H1 (cell line): ENCODE results near the gene SHISAL1. TPM values are rescaled to one million over a fixed set of nuclear protein-coding genes. Genes with fewer than 3 reads are reported as not detected.
A peak's percentile ranks its signal among the peaks of the same experiment; 100 is the strongest.

Experiments
- CTCF ChIA-PET: fragments of 300-600 bp; sonication (Branson Sonifier 250); formaldehyde crosslinking; loops from one replicate; lab custom pipeline; 2021; ENCODE audit not compliant: partially characterized antibody; lab: Charles Lee
- POLR2A ChIA-PET: fragments of 300-600 bp; sonication (Branson Sonifier 250); formaldehyde crosslinking; loops from one replicate; lab custom pipeline; 2021; ENCODE audit warnings: inconsistent platforms; ENCODE audit not compliant: partially characterized antibody; lab: Charles Lee
- DNase-seq, 2 experiments: peaks; one replicate each; pipeline versions ENCODE4 v3.0.0 to v3.0.0-alpha.2; 2010 to 2022; ENCODE audit warnings: low spot score in 2 of 2, low read depth in 1 of 2, mixed read lengths in 1 of 2
- FAIRE-seq: peaks from 2 replicates; lab custom pipeline; 2011; peaks lifted over from hg19 to GRCh38; lab: Jason Lieb, UNC
- H2AFZ ChIP-seq: 2 replicates; pipeline ENCODE4 v1.8.1; 2012; ENCODE audit warnings: low read length, inconsistent platforms
- H2AK5ac ChIP-seq: 2 replicates; pipeline ENCODE4 v1.6.1; 2013; ENCODE audit warnings: low read depth, low read length
- H2BK120ac ChIP-seq: replicated peaks from 2 replicates; pipeline ENCODE3; 2013; ENCODE audit warnings: low read depth, low read length, inconsistent platforms
- H2BK12ac ChIP-seq: 2 replicates; pipeline ENCODE4 v1.6.1; 2013; ENCODE audit warnings: low read depth, low read length
- H2BK15ac ChIP-seq: 2 replicates; pipeline ENCODE4 v1.6.1; 2013; ENCODE audit warnings: low read length
- H2BK20ac ChIP-seq: 2 replicates; pipeline ENCODE4 v1.6.1; 2013; ENCODE audit warnings: low read length
- H2BK5ac ChIP-seq: 2 replicates; pipeline ENCODE4 v1.6.1; 2013; ENCODE audit warnings: low read depth, low read length
- H3K14ac ChIP-seq: 2 replicates; pipeline ENCODE4 v1.6.1; 2013; ENCODE audit warnings: inconsistent platforms; ENCODE audit not compliant: insufficient read length
- H3K18ac ChIP-seq: 2 replicates; pipeline ENCODE4 v1.6.1; 2013; ENCODE audit warnings: low read length; ENCODE audit errors: extremely low read depth
- H3K23ac ChIP-seq: 2 replicates; pipeline ENCODE4 v1.6.1; 2013; ENCODE audit warnings: inconsistent platforms; ENCODE audit not compliant: insufficient read length
- H3K23me2 ChIP-seq: 2 replicates; pipeline ENCODE4 v1.6.1; 2013; ENCODE audit warnings: low read depth, low read length
- H3K27ac ChIP-seq: 2 replicates; pipeline ENCODE4 v1.6.1; 2011; ENCODE audit warnings: low read depth, low read length, inconsistent platforms
- H3K27me3 ChIP-seq, 4 experiments: replicated peaks in 1 of 4; 1 replicate in 1 of 4; 2 replicates in 3 of 4; pipeline versions ENCODE4 v1.6.1 to v1.8.1; 2011 to 2013; ENCODE audit warnings: low read length in 3 of 4, mild to moderate bottlenecking in 3 of 4, inconsistent platforms in 2 of 4, mixed read lengths in 2 of 4, moderate library complexity in 1 of 4; ENCODE audit not compliant: control insufficient read depth in 3 of 4, insufficient read depth in 3 of 4; ENCODE audit errors: extremely low read depth in 1 of 4
- H3K36me3 ChIP-seq, 4 experiments: 2 replicates each; pipeline versions ENCODE4 v1.6.1 to v1.8.1; 2011 to 2013; ENCODE audit warnings: mild to moderate bottlenecking in 4 of 4, low read length in 3 of 4, moderate library complexity in 2 of 4, control low read depth in 1 of 4, inconsistent platforms in 1 of 4; ENCODE audit not compliant: insufficient read depth in 4 of 4, control insufficient read depth in 2 of 4
- H3K4ac ChIP-seq: replicated peaks from 2 replicates; pipeline ENCODE3; 2013; ENCODE audit warnings: low read length, low read depth, mixed read lengths, inconsistent platforms; ENCODE audit not compliant: insufficient read length
- H3K4me1 ChIP-seq, 4 experiments: replicated peaks in 1 of 4; 1 replicate in 1 of 4; 2 replicates in 3 of 4; pipeline versions ENCODE4 v1.6.1 to v1.8.1; 2011 to 2013; ENCODE audit warnings: low read length in 3 of 4, inconsistent platforms in 2 of 4, mixed read lengths in 1 of 4; ENCODE audit not compliant: insufficient read depth in 4 of 4, control insufficient read depth in 3 of 4
- H3K4me2 ChIP-seq, 2 experiments: 2 replicates each; pipeline versions ENCODE4 v1.6.1 to v1.8.1; 2011 to 2013; ENCODE audit warnings: low read depth in 2 of 2, low read length in 2 of 2, control low read depth in 1 of 2, inconsistent platforms in 1 of 2, mild to moderate bottlenecking in 1 of 2; ENCODE audit not compliant: insufficient read depth in 1 of 2
- H3K4me3 ChIP-seq, 4 experiments: fragments of 200-600, 300-600 bp in 1 of 4; sonication (generic), shearing (Covaris generic), sonication (Bioruptor Twin) in 1 of 4; 2 replicates each; pipeline versions ENCODE4 v1.5.1 to v1.8.1; 2011 to 2016; ENCODE audit warnings: low read length in 4 of 4, low read depth in 3 of 4, control low read depth in 2 of 4, inconsistent platforms in 2 of 4, mild to moderate bottlenecking in 2 of 4, mixed read lengths in 1 of 4, moderate library complexity in 1 of 4; ENCODE audit not compliant: insufficient read depth in 2 of 4; ENCODE audit errors: extremely low read depth in 1 of 4
- H3K56ac ChIP-seq: replicated peaks from 2 replicates; pipeline ENCODE3; 2013; ENCODE audit warnings: low read depth, mild to moderate bottlenecking, mixed read lengths, low read length, inconsistent platforms; ENCODE audit not compliant: insufficient read length
- H3K79me1 ChIP-seq: 2 replicates; pipeline ENCODE4 v1.6.1; 2013; ENCODE audit warnings: low read depth, low read length, control low read depth
- H3K79me2 ChIP-seq, 2 experiments: 2 replicates each; pipeline versions ENCODE4 v1.6.1 to v1.8.1; 2012 to 2013; ENCODE audit warnings: low read length in 2 of 2, mild to moderate bottlenecking in 2 of 2, inconsistent platforms in 1 of 2; ENCODE audit not compliant: insufficient read depth in 2 of 2, control insufficient read depth in 1 of 2
- H3K9ac ChIP-seq, 4 experiments: replicated peaks in 1 of 4; 1 replicate in 1 of 4; 2 replicates in 3 of 4; pipeline versions ENCODE4 v1.6.1 to v1.8.1; 2011 to 2013; ENCODE audit warnings: low read depth in 3 of 4, low read length in 3 of 4, control low read depth in 2 of 4, mild to moderate bottlenecking in 2 of 4, moderate library complexity in 2 of 4, inconsistent platforms in 1 of 4; ENCODE audit errors: extremely low read depth in 1 of 4
- H3K9me3 ChIP-seq, 2 experiments: 2 replicates each; pipeline versions ENCODE4 v1.6.1 to v1.8.1; 2012 to 2013; ENCODE audit warnings: mild to moderate bottlenecking in 2 of 2, moderate library complexity in 2 of 2, control low read depth in 1 of 2, inconsistent platforms in 1 of 2, low read depth in 1 of 2, low read length in 1 of 2, mixed read lengths in 1 of 2; ENCODE audit not compliant: insufficient read depth in 2 of 2
- H4K20me1 ChIP-seq, 2 experiments: replicated peaks in 1 of 2; 2 replicates each; pipeline versions ENCODE3 to v1.8.1; 2011 to 2013; ENCODE audit warnings: inconsistent platforms in 2 of 2, low read length in 2 of 2, mild to moderate bottlenecking in 1 of 2; ENCODE audit not compliant: insufficient read depth in 2 of 2, control insufficient read depth in 1 of 2
- H4K5ac ChIP-seq: 2 replicates; pipeline ENCODE4 v1.6.1; 2013; ENCODE audit warnings: low read length, low read depth, mixed read lengths, inconsistent platforms; ENCODE audit not compliant: insufficient read length
- H4K8ac ChIP-seq: 2 replicates; pipeline ENCODE4 v1.8.0; 2013; ENCODE audit warnings: mild to moderate bottlenecking, moderate library complexity, low read length, inconsistent platforms; ENCODE audit not compliant: insufficient read depth; ENCODE audit errors: extremely low read depth
- H4K91ac ChIP-seq: replicated peaks from 2 replicates; pipeline ENCODE3; 2013; ENCODE audit warnings: low read length, mixed read lengths, inconsistent platforms; ENCODE audit not compliant: insufficient read length
- BCL11A ChIP-seq, 2 experiments: IDR thresholded peaks; one replicate each; pipeline ENCODE4 v1.6.1; 2011; ENCODE audit warnings: low read depth in 2 of 2, low read length in 2 of 2, mild to moderate bottlenecking in 2 of 2
- EGR1 ChIP-seq: IDR thresholded peaks from 2 replicates; pipeline ENCODE4 v1.6.1; 2011; ENCODE audit warnings: low read depth, low read length, borderline replicate concordance
- HDAC6 ChIP-seq: IDR thresholded peaks from one replicate; pipeline ENCODE4 v1.7.1; 2012; ENCODE audit warnings: low read depth, mild to moderate bottlenecking, inconsistent platforms, low read length, moderate library complexity
- POLR2AphosphoS5 ChIP-seq: IDR thresholded peaks from 2 replicates; pipeline ENCODE4 v1.6.1; 2011; ENCODE audit warnings: low read depth, low read length
- RFX5 ChIP-seq: IDR thresholded peaks from 2 replicates; pipeline ENCODE4 v1.6.1; 2011; ENCODE audit warnings: low read depth, low read length, improper control_type of control experiment, borderline replicate concordance
- SP2 ChIP-seq: IDR thresholded peaks from 2 replicates; pipeline ENCODE4 v1.6.1; 2012; ENCODE audit warnings: mild to moderate bottlenecking, low read length, inconsistent platforms
- USF2 ChIP-seq: IDR thresholded peaks from 2 replicates; pipeline ENCODE4 v1.6.1; 2011; ENCODE audit warnings: low read length, improper control_type of control experiment
- WGBS, 2 experiments: shearing (Covaris generic) in 1 of 2; methylation state at CpG; one replicate each; pipeline versions ENCODE4 v1.1.6 to v1.1.7; 2013 to 2015; ENCODE audit warnings: low lambda C conversion rate in 2 of 2, mixed read lengths in 2 of 2, inconsistent platforms in 1 of 2, low coverage in 1 of 2, missing lambda C conversion rate in 1 of 2; ENCODE audit not compliant: insufficient replicate concordance in 2 of 2, insufficient coverage in 1 of 2, insufficient read length in 1 of 2; ENCODE audit errors: extremely low coverage in 1 of 2, missing lambda C conversion rate in 1 of 2; 5-methylcytosine and 5-hydroxymethylcytosine counted together
- polyA plus RNA-seq, 7 experiments: library from polyadenylated mRNA; depleted of rRNA in 3 of 7; stranded (reverse) in 5 of 7; unstranded in 2 of 7; fragments of >200 nt in 5 of 7; fragments of 200-250 nt in 2 of 7; gene quantifications; 1 replicate in 5 of 7; 2 replicates in 1 of 7; 4 replicates in 1 of 7; pipeline versions ENCODE4 v1.2.1 to v1.2.3, GENCODE V29; 2011 to 2013; ENCODE audit warnings: missing spikeins in 2 of 7, mixed read lengths in 2 of 7
- total RNA-seq: library from RNA; stranded (reverse); fragmentation: NEBNext Ultra II Directional; extraction: Animal tissue kit (Norgen Biotek cat#: 25700); gene quantifications from 2 replicates; pipeline ENCODE4 v1.2.1, GENCODE V29; 2021

The SHISAL1 gene
- total and polyA plus RNA-seq, 2 of the 8 experiments (the other 6 are each of a cell fraction or from before 2014, with no cell fraction given), result 3.7 to 5.8 TPM

DNA sequence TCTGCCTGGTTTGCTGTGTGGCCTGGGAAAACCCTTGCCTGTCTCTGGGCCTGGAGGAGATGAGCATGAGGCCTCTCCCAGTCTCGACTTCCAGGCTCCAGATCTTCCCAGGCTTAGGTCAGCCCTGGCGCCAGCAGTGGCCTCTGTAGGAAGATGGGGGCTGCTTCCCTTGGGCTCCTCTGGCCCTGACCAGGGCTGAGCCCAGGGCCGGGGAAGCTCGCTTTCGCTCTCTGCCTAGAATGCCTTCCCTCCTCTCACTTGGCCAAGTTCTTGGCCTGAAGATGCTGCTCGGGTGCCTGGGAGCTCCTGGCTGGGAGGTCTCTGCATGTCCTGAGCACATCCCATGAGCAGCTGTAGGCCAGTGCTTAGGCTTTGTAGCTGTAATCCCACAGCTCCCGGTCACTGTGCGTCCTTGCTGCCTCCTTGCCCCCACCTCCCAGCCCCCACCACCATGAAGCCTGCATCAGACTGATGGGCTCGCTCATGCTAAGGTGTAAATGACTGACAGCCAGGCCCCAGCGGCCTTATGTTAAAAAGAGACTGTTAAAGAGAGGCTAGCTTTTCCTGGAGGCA, 25.5 kb downstream of the SHISAL1 start:
- H3K4me3 ChIP-seq, result no peak overlapping the region
- WGBS, 2 experiments, result 93% methylated on average over 10 of the region's 10 CpGs; no CpG with 5 or more reads in 1 of the 2 experiments

More for the DNA sequence above, 25.5 kb downstream of the SHISAL1 start:
- Histone ChIP-seq H3K27ac (no peak overlapping the region), H3K79me2 (no peaks in the 10 kb centered on the region), H3K79me1 (no peaks in the 10 kb centered on the region), H2AK5ac (no peak overlapping the region; the same call in 1 of the 2 replicates), H3K36me3 (no peaks in the 10 kb centered on the region), H4K8ac (peak overlapping the region; percentile 32; the same call in 1 of the 2 replicates), H3K18ac (no peak overlapping the region), H4K20me1 (no peaks in the 10 kb centered on the region), H3K4me2 (no peak overlapping the region), H3K4ac (no peak overlapping the region), H3K9me3 (no peaks in the 10 kb centered on the region), H2AFZ (no peak overlapping the region), H3K9ac (no peak overlapping the region), H4K91ac (no peak overlapping the region), H3K56ac (no peak overlapping the region), H2BK20ac (peak overlapping the region; percentile 80; the same call in 1 of the 2 replicates), H2BK120ac (no peak overlapping the region), H3K27me3 (no peaks in the 10 kb centered on the region), H3K23me2 (no peaks in the 10 kb centered on the region), H2BK5ac (0 out of 2 replicates have a peak overlapping the region, but pooled peaks have one; percentile 52), H3K23ac (no peak overlapping the region), H2BK15ac (no peak overlapping the region), H3K4me1 (peaks cover under 1 to 17% (median 9%) of the 10 kb centered on the region in 4 experiments), H4K5ac (no peak overlapping the region), H3K14ac (no peak overlapping the region), H2BK12ac (peak overlapping the region; percentile 70; the same call in 1 of the 2 replicates)
- FAIRE-seq (no peak), DNase-seq (no peak)
- ChIA-PET POLR2A (no interaction called here), CTCF (interaction anchor here (0.8 to 1.7 kb wide), 4 partner anchors 20 to 201 kb away, joined by 3 to 7 read pairs (median 3); no protein-coding TSS in a partner anchor)
- no peak for TF ChIP-seq USF2
- TF ChIP-seq HDAC6, result no peak
- TF ChIP-seq BCL11A (IDR thresholded peaks at IDR 0.05; ENCODE audit: low read depth in 2 of 2, low read length in 2 of 2), result no peak
- TF ChIP-seq POLR2AphosphoS5, result no peak
- TF ChIP-seq RFX5, result no peak
- no peak for TF ChIP-seq SP2
- TF ChIP-seq EGR1, result no peak
